Brain pericyte (primary cell): ENCODE measurements around the gene FAM131C.
"Not testable (repeated sequence)": the region's sequence is repeated elsewhere in the genome, so short reads cannot be mapped to it uniquely, and the experiment has no call there.

Experiments used
- DNase-seq: peaks from one replicate; pipeline ENCODE4 v3.0.0-alpha.2; 2012; ENCODE audit warnings: low read depth, low spot score

The FAM131C gene

DNA sequence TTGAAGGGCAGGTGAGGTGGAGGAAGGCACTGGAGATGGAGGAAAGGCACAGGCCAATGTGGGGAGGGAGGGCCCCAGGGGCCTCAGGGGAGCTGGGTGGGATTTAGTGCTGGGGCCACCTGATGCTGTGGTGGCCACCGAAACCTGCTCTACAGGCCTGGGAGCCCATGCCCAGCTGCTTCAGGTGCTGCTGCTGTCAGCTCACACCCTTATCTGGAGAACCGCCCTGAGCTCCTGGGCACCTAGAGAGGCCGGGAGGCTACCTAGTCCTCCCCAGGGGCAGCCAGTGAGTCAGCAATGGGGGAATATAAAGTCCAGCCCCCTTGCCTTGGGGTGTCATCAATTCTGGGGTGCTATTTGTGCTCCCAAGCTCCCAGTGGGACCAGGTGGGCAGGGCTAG is 12.2 kb downstream of the FAM131C start:
- no peak for DNase-seq

DNA sequence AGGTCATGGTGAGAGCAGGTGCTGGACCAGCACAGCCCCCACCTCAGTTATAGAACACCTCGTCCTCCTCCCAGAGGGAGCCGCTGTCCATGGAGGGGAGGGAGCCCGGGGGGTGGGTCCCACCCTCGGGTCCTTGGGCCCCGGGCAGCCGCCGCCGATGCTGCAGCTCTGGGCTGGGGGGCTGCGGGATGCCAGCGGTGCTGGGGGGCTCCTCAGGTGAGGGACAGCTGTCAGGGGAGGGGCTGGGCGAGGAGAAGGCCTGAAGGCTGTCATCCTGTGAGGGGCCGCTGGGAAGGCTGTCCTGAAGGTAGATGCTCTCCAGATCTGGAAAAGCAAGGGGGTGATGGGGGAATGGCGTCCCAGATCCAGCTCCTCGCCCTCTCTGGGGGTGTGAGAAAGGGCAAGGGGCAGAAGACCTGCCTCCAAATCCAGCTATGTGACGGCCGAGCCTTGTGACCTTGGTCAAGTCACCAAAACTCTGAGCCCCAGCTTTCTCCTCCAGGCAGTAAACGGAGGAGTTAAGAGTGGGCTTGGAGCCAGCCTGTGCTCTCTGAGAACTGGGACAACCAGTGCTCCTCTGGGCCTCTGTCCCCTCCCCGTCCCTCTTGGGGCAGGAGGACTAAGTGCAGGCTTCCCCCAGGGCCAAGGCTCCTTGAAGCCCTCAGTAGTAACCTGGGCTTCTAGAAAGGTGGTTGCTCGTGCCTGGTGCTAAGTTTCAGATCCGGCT is 14.9 kb downstream of the FAM131C start:
- not testable (repeated sequence) for DNase-seq

DNA sequence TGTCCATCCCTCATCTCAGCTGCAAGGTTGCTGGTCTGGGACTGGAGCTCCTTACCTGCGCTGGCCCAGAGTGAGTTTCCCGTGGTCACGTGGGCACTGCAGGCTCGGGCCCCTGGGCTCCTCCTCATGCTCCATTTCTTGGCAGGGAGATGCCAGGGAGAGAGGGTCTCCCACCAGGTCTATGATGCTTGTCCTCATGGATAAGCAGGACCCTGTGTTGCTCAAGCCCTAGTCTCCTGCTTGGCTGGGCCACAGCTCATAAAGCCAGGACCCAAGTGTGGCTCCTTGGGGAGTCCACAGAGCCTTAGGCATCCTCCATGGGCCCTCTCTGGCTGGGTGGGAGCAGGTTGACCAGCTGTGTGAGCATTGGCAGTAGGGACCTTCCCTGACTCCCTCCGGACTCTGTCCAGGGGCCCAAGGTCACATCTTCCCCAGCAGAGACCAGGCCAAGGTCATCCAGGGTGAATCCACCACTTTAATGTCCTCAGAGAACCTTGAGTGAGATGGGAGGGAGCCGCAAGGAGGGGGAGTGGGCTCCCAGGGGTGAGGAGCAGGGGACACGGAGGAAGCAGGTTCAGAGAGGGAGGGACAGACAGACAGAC is 16.0 kb downstream of the FAM131C start:
- not testable (repeated sequence) for DNase-seq

DNA sequence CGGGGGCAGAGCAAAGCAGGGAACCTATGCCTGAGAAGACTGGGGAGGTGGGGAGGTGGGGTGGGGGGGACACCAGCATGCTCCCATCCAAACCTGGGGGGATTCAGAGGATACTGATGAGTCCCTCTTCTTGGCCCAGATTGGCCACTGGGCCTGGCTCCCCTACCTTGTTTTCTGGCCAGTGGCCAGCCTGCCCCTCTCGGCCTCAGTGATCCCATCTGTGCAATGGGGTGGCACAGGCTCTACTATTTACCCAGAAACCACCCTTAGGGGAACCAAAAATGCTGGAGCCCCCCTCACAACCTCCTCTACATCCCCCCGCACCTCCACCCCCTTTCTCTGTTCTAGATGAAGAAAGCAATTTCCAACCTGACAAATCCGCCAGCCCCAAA is 16.9 kb downstream of the FAM131C start:
- not testable (repeated sequence) for DNase-seq

DNA sequence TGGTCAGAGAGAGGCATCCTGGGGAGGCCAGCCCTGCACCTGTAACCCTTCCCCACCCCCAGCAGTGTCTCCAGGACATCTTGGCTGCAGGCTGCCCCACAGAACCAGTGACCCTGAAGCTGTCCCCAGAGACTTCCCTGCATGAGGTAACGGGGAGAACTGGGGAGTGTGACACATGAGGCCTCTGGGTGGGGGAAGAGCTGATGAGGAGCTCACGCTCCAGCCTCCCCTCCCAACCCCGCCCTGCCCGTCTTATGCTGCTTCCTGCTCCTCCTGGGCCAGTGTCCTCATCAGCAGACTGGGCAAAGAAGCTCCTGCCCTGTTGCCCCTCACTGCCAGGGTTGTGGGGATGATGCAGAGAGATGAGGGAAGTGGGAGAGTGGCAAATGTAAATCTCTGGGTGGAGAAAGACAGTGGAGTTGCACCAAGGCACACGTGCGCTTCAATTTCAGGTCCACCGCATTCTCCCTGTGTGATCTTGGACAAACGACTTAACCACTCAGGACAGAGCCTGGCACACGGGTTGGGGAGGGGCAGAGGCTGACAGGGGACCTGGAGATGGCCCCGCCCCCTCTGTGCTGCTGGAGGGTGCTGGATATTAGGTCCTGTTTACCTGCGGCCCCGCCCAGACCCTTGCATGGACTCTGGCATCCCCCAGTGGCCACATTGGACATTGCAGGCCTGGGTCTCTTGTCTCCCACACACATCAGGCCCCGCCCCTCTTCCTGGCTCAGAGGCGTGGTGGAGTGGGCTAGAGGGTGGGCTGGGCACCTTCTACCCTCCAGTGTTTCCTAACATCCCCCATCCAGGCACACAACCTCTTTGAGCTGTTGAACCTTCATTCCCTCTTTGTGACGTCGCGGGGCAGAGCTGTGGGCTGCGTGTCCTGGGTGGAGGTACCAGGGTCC is 17.6 kb downstream of the FAM131C start:
- DNase-seq: no peak

DNA sequence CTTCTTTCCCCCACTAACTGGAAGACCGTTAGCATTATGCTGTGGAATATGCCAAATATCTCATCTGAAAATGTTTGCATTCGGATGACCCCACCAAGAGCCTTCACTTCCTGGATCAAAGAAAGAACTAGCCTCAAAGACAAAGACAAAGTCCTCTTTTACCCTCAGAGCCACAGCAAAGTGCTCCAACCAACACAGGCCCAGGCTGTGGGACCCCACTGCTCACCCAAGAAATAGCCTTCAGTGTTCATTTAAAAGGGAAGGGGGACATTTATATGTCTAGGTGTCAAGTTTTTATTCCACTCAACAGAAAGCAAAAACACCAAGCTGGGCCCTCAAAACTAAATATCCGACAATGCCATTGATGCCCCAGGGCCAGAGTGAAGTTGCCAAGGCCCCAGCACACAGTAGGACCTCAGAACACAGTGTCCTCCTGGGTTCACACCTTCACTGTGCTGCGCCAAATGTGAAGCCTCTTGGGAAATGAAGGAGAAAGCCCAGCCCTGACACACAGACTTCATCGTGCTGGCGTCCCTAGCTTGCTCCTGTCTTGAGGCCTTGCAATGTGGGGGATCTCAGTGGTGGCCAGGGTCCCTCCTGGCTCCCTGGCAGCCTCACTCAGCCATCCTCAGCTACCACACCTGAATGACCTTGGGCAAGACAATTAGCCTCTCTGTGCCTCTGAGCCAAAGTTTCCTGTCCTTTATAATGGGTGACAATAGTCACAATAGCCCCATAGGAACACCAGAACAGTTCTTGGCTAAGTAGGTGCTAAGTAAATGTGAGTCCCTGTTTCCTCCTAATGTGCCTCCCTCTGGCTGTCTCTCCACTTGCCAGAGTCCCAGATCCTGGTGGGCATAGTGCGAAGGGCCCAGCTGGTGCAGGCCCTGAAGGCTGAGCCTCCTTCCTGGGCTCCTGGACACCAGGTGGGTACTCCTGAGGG is 18.6 kb downstream of the FAM131C start:
- no peak for DNase-seq

DNA sequence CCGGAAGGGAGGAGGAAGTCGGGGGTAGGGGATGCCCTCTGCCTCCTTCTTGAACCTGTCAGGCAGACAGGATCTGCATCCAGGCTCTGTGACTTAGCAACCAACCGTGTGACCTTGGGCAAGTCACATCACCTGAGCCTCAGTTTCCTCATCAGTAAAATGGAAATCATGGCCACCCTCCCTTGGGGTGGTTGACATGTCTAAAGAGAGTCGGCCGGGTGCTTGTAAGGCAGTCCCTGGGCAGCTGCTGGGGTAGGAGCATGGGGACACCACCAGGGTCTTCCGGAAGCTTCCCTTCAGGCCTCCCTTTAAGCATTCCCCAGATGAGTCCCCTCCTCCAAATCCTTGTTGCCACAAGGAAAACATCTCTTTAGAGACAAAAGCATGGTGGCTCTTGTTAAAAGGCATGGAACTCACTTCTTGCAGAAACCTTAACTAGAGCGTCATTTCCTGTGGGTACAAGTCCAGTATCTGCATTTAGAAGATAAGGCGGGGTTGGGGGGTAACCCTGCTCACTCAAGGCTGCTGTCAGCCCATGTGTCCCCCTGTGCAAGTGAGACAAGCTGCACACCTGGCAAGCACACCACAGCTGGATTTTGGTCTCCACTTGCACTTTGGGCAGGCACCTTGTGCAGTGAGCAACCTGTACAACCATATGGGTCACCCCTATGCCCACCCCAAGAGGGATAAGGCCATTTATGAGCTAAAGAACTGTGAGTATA is 19.5 kb downstream of the FAM131C start:
- no peak for DNase-seq

DNA sequence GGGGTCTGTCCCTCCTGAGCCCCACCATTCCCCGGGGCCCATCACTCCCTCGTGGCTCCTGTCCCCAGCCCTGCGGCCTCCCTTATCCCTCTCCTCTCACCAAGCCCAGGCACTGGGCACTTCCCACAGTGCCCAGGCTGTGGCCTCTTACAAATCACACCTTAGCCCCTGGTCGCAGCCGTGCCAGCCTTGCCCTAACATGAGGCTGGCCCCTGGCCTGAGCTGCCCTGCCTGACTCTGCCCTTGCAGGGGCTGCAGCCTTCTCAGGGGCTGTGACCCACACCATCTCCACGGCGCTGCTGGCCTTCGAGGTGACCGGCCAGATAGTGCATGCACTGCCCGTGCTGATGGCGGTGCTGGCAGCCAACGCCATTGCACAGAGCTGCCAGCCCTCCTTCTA is 21.5 kb downstream of the FAM131C start:
- DNase-seq: not testable (repeated sequence)

DNA sequence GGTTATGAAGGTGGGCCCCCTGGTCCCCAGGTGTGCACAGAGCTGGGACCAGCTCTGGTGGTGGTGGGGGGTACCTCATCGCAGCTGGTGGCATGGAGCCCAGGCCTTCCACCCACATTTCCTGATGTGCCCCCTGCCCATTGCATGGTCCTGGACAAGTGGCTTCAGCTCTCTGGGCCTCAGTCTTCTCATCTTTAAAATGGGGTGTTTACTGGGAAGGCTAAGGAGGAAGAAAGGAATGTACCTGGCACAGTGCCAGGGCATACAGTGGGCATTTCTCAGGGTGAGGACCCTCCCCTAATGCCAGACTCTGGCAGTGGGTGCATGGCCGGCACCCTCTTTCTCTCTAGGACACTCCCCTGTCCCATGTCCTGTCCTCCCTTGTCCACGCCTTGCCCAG is 22.4 kb downstream of the FAM131C start:
- DNase-seq: no peak

DNA sequence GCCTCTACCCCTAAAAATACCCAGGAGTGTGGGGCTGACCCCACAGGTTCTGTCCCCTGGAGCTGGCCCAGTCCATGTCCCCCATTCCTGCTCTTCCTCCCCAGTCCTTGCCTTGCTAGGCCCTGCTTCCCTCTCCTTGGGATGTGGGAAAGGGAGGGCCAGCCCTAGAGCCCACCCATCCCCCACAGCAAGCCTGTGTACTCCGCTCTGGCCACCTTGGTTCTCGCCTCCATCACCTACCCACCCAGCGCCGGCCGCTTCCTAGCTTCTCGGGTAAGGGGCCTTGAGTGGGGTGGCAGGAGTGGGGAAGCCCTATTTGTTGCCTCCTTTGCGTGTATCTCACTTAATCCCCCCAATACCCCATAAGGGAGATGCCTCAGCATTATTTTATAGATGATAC is 23.1 kb downstream of the FAM131C start:
- no peak for DNase-seq

DNA sequence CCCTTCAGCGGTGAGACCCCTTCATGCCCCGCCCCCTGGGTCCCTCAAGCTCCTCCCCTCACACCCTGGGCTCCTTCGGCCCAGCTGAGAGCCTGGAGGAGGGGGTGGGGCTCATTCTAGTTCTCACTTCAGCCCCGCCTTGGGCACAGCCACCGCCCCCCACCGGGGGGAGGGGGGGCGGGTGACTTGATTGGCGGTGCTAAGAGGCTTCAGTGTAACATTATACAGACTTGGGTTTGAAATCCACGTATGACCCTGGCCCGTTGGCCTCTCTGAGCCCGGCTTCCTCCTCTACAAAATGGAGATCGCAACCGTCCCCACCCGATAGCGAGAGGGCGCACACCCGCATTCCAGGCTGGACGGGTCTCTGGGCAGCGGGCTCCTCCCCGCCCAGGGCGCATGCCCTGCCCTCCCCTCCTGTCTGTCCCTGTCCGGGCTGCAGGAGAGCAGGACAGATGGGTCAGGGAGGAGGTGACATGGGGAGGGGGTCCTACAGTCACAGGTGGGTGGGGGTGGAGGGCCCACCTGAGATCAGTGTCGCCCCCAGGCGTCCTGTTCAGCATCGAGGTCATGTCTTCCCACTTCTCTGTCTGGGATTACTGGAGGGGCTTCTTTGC is 24.8 kb downstream of the FAM131C start:
- DNase-seq: no peak

DNA sequence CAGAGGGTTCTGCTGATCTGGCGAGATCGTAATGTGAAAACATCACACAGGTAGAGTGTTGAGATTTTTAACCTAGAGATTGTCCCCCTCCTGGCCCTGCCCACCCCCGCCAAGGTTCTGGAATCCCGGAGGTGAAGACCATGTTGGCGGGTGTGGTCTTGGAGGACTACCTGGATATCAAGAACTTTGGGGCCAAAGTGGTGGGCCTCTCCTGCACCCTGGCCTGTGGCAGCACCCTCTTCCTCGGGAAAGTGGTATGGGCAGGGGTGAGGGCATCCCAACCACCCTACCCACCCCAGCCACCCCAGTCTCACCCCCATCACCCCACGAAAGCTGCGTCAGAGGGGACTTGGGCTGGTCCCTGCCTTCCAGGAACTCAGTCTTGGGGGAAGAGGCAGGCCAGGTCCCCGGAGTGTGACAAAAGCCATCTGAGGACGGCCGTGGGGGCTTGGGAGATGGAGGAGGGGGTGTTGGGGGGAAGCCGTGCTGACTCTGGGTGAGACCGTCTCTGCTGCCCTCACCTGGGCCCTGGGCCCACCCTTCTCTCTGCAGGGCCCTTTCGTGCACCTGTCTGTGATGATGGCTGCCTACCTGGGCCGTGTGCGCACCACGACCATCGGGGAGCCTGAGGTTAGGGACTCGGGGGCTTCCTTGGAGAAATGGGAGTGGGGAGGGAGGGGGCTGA is 25.5 kb downstream of the FAM131C start:
- no peak for DNase-seq

DNA sequence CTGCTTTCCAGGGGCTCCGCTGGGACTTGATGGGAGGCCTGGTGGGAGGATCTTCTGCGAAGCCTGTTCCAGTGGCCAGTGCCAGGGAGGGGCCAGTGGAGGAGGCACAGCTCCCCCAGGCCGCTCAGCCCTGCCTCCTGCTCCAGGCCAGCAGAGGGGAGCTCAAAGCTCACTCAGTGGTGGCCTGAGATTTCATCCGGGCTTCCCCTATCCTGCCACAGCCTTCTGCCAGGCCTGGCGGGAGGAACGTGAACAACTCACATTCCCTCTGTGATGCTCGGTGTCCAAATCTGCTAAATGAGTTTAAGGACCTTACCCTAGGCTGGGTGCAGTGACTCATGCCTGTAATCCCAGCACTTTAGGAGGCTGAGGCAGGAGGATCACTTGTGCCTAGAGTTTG is 26.6 kb downstream of the FAM131C start:
- DNase-seq: no peak

DNA sequence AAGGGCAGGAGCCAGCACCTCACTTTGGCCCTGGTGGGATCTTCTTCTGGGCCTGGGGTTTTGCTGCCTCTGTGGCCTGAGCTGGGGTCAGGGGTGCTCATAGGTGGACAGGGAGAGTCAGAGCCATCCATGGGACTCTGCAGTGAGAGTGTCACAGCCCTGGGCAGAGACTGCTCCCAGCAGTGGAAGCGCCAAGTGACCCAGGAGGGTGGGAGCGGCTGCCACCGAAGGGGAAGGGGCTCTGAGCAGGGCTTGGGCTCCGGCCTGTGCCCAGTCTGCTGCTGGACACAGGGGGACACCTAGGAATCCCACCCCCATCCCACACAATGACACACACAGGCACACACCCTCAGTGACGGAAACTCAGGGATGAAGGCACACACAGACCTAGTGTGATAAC is 29.5 kb downstream of the FAM131C start:
- DNase-seq: no peak

DNA sequence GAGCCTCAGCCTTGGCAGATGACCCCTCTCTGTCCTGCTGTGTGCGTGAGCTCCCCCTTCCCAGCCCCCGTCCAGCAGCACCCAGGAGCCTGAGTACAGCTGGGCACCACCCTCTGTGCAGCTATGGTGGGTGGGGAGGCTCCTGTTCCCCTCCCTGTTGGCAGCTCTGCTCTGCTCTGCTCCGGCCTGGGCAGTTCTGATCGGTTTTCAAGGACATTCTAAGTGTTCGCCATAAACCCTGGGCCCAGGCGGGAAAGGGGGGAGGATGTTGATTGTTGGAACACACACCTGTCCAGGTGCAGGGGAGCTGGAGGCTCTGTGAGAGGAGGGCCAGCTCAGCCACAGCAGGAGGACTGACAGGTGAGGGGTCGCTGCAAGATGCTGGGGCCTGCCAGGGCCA is 29.9 kb downstream of the FAM131C start, which contains the start of gene CLCNKB:
Gene CLCNKB (plus strand): TSS at position 262 of the 400 bp plus-strand sequence. CDS start 711 bp downstream, outside the sequence.
- DNase-seq: no peak

DNA sequence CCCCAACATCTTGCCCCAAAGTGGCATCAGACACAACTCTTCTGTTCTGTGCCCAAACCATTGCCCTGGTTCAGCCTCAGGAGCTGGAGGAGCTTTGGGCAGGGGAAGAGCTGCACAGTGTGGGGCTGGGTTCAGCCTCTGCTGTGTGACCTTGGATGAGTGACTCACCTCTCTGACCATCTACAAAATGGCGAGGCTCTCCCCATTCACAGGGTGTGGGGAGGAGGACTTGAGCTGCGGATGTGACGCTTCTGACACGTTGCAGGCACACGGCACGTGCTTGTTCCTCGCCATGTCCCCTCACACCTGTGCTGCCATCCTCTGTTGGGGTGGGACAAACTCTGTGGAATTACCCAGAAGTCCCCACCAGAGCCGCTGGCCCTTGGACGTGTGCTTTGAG is 30.8 kb downstream of the FAM131C start:
- not testable (repeated sequence) for DNase-seq

DNA sequence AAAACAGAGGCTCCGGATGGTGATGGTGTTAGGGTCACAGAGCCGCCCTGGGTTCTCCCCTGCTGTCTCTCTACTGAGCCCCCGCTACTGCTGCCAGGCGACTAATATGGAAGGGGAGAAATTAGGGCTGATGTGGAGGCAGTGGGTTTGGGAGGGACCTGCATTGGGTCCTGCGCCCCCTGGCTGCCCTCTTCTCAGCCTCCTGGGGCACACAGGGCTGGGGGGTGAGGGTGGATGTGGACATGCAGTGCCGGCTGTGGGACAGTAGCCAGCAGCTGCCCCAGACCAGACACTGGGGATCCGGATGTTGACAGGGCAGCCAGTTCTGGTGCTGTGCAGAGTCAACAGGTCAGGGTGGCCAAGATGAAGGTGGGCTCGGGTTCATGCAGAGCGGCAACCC is 31.4 kb downstream of the FAM131C start:
- no peak for DNase-seq

DNA sequence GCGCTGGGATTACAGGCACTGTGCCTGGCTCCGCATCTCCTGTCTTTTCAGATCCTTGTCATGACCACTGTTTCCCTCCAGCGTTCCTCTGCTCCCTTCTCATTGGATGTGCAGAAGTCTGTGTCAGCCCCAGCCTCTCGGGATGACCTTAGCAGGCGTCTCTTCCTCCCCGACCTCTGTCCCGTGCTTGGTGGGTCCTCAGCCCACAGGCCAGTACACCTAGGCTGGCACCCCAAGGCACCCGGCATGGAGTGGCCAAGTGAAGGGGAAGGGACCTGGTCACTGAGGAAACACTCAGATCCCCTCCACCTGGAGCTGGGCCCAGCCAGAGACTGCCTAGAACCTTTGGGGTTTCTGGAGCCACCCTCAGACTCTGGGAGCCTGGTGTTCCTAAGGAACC is 32.3 kb downstream of the FAM131C start:
- DNase-seq: no peak

DNA sequence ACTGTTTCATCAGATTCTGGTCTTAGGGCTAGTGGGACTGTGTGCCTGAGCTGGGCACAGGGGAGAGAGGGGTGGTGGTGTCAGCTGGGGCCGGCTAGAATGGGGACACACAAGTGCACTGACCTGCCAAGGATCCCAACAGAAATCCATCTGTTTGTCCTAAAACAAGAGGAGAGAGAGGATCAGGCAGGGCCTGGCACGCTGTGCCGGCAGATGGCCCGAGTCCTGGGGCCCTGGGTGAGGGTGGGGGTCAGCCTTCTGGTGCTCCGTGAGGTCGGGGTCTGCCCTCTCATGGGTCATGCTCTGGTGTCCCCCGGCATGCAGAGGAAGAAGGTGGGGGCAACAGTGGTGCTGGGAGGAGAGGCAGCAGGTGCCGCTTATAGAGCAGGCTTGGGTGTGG is 33.6 kb downstream of the FAM131C start:
- DNase-seq: not testable (repeated sequence)

DNA sequence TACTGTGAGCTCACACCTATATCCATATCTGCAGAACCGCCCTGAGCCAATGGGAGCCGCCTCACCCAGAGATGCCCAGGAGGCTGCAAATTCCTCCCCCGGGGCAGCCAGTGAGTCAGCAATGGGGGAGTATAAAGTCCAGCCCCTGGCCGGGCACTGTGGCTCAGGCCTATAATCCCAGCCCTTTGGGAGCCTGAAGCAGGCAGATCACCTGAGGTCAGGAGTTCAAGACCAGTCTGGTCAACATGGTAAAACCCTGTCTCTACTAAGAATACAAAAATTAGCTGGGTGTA is 34.9 kb downstream of the FAM131C start:
- no peak for DNase-seq
